ENCODE data around the gene FOLR3. TPM values are rescaled to one million over a fixed set of nuclear protein-coding genes. Genes with fewer than 3 reads are reported as not detected.
"Not testable (repeated sequence)": the region's sequence is repeated elsewhere in the genome, so short reads cannot be mapped to it uniquely, and the experiment has no call there.

FOLR3 gene
- 0.17 and 1.4 TPM in 2 replicates for total RNA-seq (2014; rRNA removed; shearing (Covaris generic))

GRCh38 chr11:72135473-72135872 is at the start of gene FOLR3:
Gene FOLR3 (plus strand): TSS chr11:72135725. CDS start chr11:72135953, 228 bp downstream.
- not testable (repeated sequence) for DNase-seq (ENCODE audit: low read depth)

- DNase-seq (ENCODE audit: low read depth) = no peak
Measured at GRCh38 chr11:72088076-72088808, 47.3 kb upstream of the FOLR3 start.

GRCh38 chr11:72091292-72091691 is 44.2 kb upstream of the FOLR3 start:
- DNase-seq (ENCODE audit: low read depth) = peak; percentile 56

GRCh38 chr11:72098741-72099140 is 36.8 kb upstream of the FOLR3 start:
- no peak for DNase-seq (ENCODE audit: low read depth)

- DNase-seq (ENCODE audit: low read depth) = no peak
Measured at GRCh38 chr11:72100009-72100408, 35.5 kb upstream of the FOLR3 start.

- DNase-seq (ENCODE audit: low read depth) = no peak
Measured at GRCh38 chr11:72100462-72100861, 35.1 kb upstream of the FOLR3 start.

GRCh38 chr11:72102162-72102561 is 33.4 kb upstream of the FOLR3 start:
- no peak for DNase-seq (ENCODE audit: low read depth)

- no peak for DNase-seq (ENCODE audit: low read depth)
Measured at GRCh38 chr11:72102631-72102945, 32.9 kb upstream of the FOLR3 start.

- DNase-seq (ENCODE audit: low read depth) = peak; percentile 98
Measured at GRCh38 chr11:72102946-72103753, 32.4 kb upstream of the FOLR3 start, which contains the start of gene LAMTOR1. Gene LAMTOR1 (minus strand): TSS chr11:72103297. CDS start chr11:72103224, 73 bp downstream.

GRCh38 chr11:72103754-72104167 is 31.8 kb upstream of the FOLR3 start:
- no peak for DNase-seq (ENCODE audit: low read depth)

- DNase-seq (ENCODE audit: low read depth) = no peak
Measured at GRCh38 chr11:72105888-72106287, 29.6 kb upstream of the FOLR3 start, which contains the start of gene TOMT. Gene TOMT (plus strand): TSS chr11:72105924. CDS start chr11:72105952, 28 bp downstream.

- no peak for DNase-seq (ENCODE audit: low read depth)
Measured at GRCh38 chr11:72111300-72112142, 24.0 kb upstream of the FOLR3 start.

- peak; percentile 100 for DNase-seq (ENCODE audit: low read depth)
Measured at GRCh38 chr11:72112143-72112977, 23.2 kb upstream of the FOLR3 start, which contains the start of gene ANAPC15. Gene ANAPC15 (minus strand): TSS chr11:72112695. CDS start chr11:72111276, 1,419 bp downstream.

GRCh38 chr11:72112978-72113808 is 22.3 kb upstream of the FOLR3 start:
- peak; percentile 80 for DNase-seq (ENCODE audit: low read depth)

GRCh38 chr11:72114570-72114969 is 21.0 kb upstream of the FOLR3 start:
- no peak for DNase-seq (ENCODE audit: low read depth)

GRCh38 chr11:72116019-72116755 is 19.3 kb upstream of the FOLR3 start:
- DNase-seq (ENCODE audit: low read depth) = peak; percentile 31

- no peak for DNase-seq (ENCODE audit: low read depth)
Measured at GRCh38 chr11:72119198-72119597, 16.3 kb upstream of the FOLR3 start.

GRCh38 chr11:72120930-72121329 is 14.6 kb upstream of the FOLR3 start:
- no peak for DNase-seq (ENCODE audit: low read depth)

- DNase-seq (ENCODE audit: low read depth) = no peak
Measured at GRCh38 chr11:72122607-72123006, 12.9 kb upstream of the FOLR3 start.
